ENCODE measurements around the gene PLCG2. TPM values are rescaled to one million over a fixed set of nuclear protein-coding genes. Genes with fewer than 3 reads are reported as not detected.

PLCG2 gene
- total and polyA plus RNA-seq, 2 experiments from 2014 or later, result 2.5 to 5.0 TPM

DNA sequence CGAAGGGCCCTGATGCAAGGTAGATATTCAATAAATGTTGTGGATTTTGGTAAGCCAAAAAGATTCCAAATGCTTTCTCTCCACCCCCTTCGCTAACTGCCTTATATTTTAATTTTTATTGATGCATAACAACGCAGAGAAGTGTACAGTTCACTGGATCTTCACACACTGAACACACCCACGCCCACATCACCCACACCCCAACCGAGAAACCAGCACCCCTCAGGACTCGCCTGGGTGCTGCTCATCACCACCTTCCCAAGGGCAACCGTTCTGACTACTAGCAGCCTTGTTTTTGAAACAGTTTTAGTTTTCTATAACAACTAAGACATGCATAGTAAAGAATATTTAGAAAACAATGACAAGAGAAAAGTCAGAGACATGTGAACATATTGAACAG is 9.1 kb upstream of the PLCG2 start:
- no peaks in the 10 kb centered on the region for H3K36me3 ChIP-seq (replicated peaks; ENCODE audit: insufficient read depth, low read depth)
- H2AFZ ChIP-seq, result no peak overlapping the region
- no peak overlapping the region for H3K27ac ChIP-seq
- H3K9me3 ChIP-seq (ENCODE audit: low read depth), result no peaks in the 10 kb centered on the region
- no peaks in the 10 kb centered on the region for H3K9me2 ChIP-seq (replicated peaks; ENCODE audit: insufficient read depth)
- peaks cover 4% of the 10 kb centered on the region for H3K27me3 ChIP-seq
- TF ChIP-seq CTCF (IDR thresholded peaks at IDR 0.05; ENCODE audit: poor library complexity) (no peak), EZH2phosphoT487 (IDR thresholded peaks at IDR 0.05; ENCODE audit: low read depth, severe bottlenecking, unreplicated experiment) (no peak), EZH2 (IDR thresholded peaks at IDR 0.05; ENCODE audit: borderline replicate concordance) (no peak)
- no peaks in the 10 kb centered on the region for H3K4me1 ChIP-seq (ENCODE audit: insufficient read depth)
- H3K4me2 ChIP-seq, result no peak overlapping the region
- DNase-seq (ENCODE audit: low spot score), result no peak
- 93% methylated on average over 7 of the region's 7 CpGs for WGBS (ENCODE audit: low lambda C conversion rate, missing lambda C conversion rate)
- H4K20me1 ChIP-seq (ENCODE audit: insufficient read depth, poor library complexity, severe bottlenecking), result no peaks in the 10 kb centered on the region
- no peak overlapping the region for H3K4me3 ChIP-seq
- H3K79me2 ChIP-seq, result no peaks in the 10 kb centered on the region

DNA sequence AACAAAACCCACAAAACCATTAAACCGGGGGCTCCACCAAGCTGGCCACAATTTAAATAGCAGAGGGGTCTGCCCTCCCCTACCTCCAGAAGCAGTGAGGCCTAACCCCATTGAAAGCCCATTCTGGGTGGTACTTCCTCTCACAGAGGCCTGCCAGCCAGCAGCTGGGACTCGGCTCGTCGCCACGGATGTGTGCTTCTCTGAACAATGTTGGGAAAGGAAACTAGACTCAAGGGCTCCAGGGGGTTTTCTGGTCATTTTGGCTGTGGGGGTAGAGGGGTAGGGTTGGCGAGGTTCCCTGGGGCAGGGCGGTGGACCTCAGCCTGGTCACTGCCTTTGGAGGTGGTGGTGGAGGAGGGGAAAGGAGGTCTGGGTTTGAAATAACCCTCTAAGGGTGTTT is 4.7 kb upstream of the PLCG2 start:
- Histone ChIP-seq H3K27me3 (peaks cover 4% of the 10 kb centered on the region), H3K4me2 (no peak overlapping the region), H4K20me1 (ENCODE audit: insufficient read depth, poor library complexity, severe bottlenecking) (no peaks in the 10 kb centered on the region), H2AFZ (no peak overlapping the region), H3K9me2 (replicated peaks; ENCODE audit: insufficient read depth) (no peaks in the 10 kb centered on the region), H3K9me3 (ENCODE audit: low read depth) (no peaks in the 10 kb centered on the region), H3K4me3 (no peak overlapping the region), H3K79me2 (no peaks in the 10 kb centered on the region), H3K4me1 (ENCODE audit: insufficient read depth) (no peaks in the 10 kb centered on the region), H3K27ac (no peak overlapping the region), H3K36me3 (replicated peaks; ENCODE audit: insufficient read depth, low read depth) (no peaks in the 10 kb centered on the region)
- no peak for TF ChIP-seq EZH2phosphoT487 (IDR thresholded peaks at IDR 0.05; ENCODE audit: low read depth, severe bottlenecking, unreplicated experiment)
- TF ChIP-seq CTCF (IDR thresholded peaks at IDR 0.05; ENCODE audit: poor library complexity), result no peak
- TF ChIP-seq EZH2 (IDR thresholded peaks at IDR 0.05; ENCODE audit: borderline replicate concordance), result no peak
- DNase-seq (ENCODE audit: low spot score), result no peak
- WGBS (ENCODE audit: low lambda C conversion rate, missing lambda C conversion rate), result 95% methylated on average over 7 of the region's 7 CpGs

GRCh38 chr16:81775570-81775969 is 3.5 kb upstream of the PLCG2 start:
- no peak overlapping the region for H3K27ac ChIP-seq
- no peak overlapping the region for H3K4me3 ChIP-seq
- H4K20me1 ChIP-seq (ENCODE audit: insufficient read depth, poor library complexity, severe bottlenecking), result no peaks in the 10 kb centered on the region
- H3K36me3 ChIP-seq (replicated peaks; ENCODE audit: insufficient read depth, low read depth), result no peaks in the 10 kb centered on the region
- H3K79me2 ChIP-seq, result no peaks in the 10 kb centered on the region
- H3K4me2 ChIP-seq, result no peak overlapping the region
- no peaks in the 10 kb centered on the region for H3K9me3 ChIP-seq (ENCODE audit: low read depth)
- H2AFZ ChIP-seq, result no peak overlapping the region
- TF ChIP-seq EZH2 (IDR thresholded peaks at IDR 0.05; ENCODE audit: borderline replicate concordance), result no peak
- no peak for TF ChIP-seq CTCF (IDR thresholded peaks at IDR 0.05; ENCODE audit: poor library complexity)
- no peak for TF ChIP-seq EZH2phosphoT487 (IDR thresholded peaks at IDR 0.05; ENCODE audit: low read depth, severe bottlenecking, unreplicated experiment)
- no peaks in the 10 kb centered on the region for H3K9me2 ChIP-seq (replicated peaks; ENCODE audit: insufficient read depth)
- H3K27me3 ChIP-seq, result peaks cover 16% of the 10 kb centered on the region
- no peaks in the 10 kb centered on the region for H3K4me1 ChIP-seq (ENCODE audit: insufficient read depth)
- no peak for DNase-seq (ENCODE audit: low spot score)

DNA sequence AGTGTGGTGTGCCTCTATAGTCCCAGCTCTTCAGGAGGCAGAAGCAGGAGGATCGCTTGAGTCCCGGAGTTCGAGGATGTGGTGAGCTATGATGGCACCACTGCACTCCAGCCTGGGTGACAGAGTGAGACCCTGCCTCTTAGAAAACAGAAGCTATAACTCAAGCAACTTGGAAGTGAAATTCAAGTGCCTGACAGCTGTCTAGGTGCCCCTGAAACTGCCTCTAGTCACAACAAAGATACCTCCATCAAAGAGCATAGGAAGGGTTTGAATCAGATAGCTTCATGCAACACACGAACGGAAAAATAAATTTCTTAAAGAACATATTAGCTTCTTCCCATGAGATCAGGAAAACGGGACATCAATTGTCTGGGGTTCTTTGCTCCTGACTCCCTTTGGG is 860 bp upstream of the PLCG2 start:
- no peaks in the 10 kb centered on the region for H3K79me2 ChIP-seq
- peak overlapping the region; percentile 98 for H3K4me2 ChIP-seq
- no peak overlapping the region for H2AFZ ChIP-seq
- H4K20me1 ChIP-seq (ENCODE audit: insufficient read depth, poor library complexity, severe bottlenecking), result no peaks in the 10 kb centered on the region
- 79% methylated on average over 6 of the region's 6 CpGs for WGBS (ENCODE audit: low lambda C conversion rate, missing lambda C conversion rate)
- no peaks in the 10 kb centered on the region for H3K36me3 ChIP-seq (replicated peaks; ENCODE audit: insufficient read depth, low read depth)
- no peaks in the 10 kb centered on the region for H3K9me3 ChIP-seq (ENCODE audit: low read depth)
- H3K27me3 ChIP-seq, result peaks cover 22% of the 10 kb centered on the region
- no peak for DNase-seq (ENCODE audit: low spot score)
- H3K4me3 ChIP-seq, result no peak overlapping the region
- no peaks in the 10 kb centered on the region for H3K9me2 ChIP-seq (replicated peaks; ENCODE audit: insufficient read depth)
- no peak overlapping the region for H3K27ac ChIP-seq
- no peak for TF ChIP-seq EZH2 (IDR thresholded peaks at IDR 0.05; ENCODE audit: borderline replicate concordance)
- TF ChIP-seq CTCF (IDR thresholded peaks at IDR 0.05; ENCODE audit: poor library complexity), result no peak
- TF ChIP-seq EZH2phosphoT487 (IDR thresholded peaks at IDR 0.05; ENCODE audit: low read depth, severe bottlenecking, unreplicated experiment), result no peak
- no peaks in the 10 kb centered on the region for H3K4me1 ChIP-seq (ENCODE audit: insufficient read depth)
